NB4 (cell line): Measurements from ENCODE around the gene COL4A2.

ENCODE experiments used
- DNase-seq: peaks from one replicate; pipeline ENCODE4 v3.0.0; 2010; ENCODE audit warnings: low read depth
- H3K4me3 ChIP-seq: one replicate; pipeline ENCODE4 v1.5.1; 2011; ENCODE audit warnings: mild to moderate bottlenecking, low read depth, low read length, moderate library complexity
- MAX ChIP-seq: IDR thresholded peaks from 2 replicates; pipeline ENCODE4 v1.6.1; 2011; ENCODE audit warnings: low read depth, low read length
- MYC ChIP-seq: IDR thresholded peaks from 2 replicates; pipeline ENCODE4 v1.6.1; 2011; ENCODE audit warnings: low read depth, low read length
- POLR2A ChIP-seq: IDR thresholded peaks from 2 replicates; pipeline ENCODE4 v1.6.1; 2011; ENCODE audit warnings: mild to moderate bottlenecking; ENCODE audit not compliant: insufficient read length; ENCODE audit errors: extremely low read depth
- TF ChIP-seq, protein P1 (sequence below): IDR thresholded peaks from one replicate; pipeline ENCODE4 v1.5.1; 2012; ENCODE audit warnings: low read depth, low read length

Gene COL4A2

GRCh38 chr13:110403315-110403714 lies 96.2 kb downstream of the COL4A2 start:
- no peak overlapping the region for H3K4me3 ChIP-seq
- DNase-seq, result no peak
- no peak for TF ChIP-seq POLR2A
- TF ChIP-seq, protein P1, sequence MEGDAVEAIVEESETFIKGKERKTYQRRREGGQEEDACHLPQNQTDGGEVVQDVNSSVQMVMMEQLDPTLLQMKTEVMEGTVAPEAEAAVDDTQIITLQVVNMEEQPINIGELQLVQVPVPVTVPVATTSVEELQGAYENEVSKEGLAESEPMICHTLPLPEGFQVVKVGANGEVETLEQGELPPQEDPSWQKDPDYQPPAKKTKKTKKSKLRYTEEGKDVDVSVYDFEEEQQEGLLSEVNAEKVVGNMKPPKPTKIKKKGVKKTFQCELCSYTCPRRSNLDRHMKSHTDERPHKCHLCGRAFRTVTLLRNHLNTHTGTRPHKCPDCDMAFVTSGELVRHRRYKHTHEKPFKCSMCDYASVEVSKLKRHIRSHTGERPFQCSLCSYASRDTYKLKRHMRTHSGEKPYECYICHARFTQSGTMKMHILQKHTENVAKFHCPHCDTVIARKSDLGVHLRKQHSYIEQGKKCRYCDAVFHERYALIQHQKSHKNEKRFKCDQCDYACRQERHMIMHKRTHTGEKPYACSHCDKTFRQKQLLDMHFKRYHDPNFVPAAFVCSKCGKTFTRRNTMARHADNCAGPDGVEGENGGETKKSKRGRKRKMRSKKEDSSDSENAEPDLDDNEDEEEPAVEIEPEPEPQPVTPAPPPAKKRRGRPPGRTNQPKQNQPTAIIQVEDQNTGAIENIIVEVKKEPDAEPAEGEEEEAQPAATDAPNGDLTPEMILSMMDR, result no peak

GRCh38 chr13:110403721-110404120 lies 96.6 kb downstream of the COL4A2 start:
- no peak overlapping the region for H3K4me3 ChIP-seq
- no peak for DNase-seq
- TF ChIP-seq MYC, result no peak
- TF ChIP-seq, protein P1, result no peak
- no peak for TF ChIP-seq POLR2A

GRCh38 chr13:110404321-110404720 lies 97.2 kb downstream of the COL4A2 start:
- TF ChIP-seq MAX (no peak), MYC (no peak), POLR2A (no peak)
- TF ChIP-seq, protein P1, result no peak
- no peak for DNase-seq
- H3K4me3 ChIP-seq, result no peak overlapping the region

GRCh38 chr13:110405597-110406450 lies 98.7 kb downstream of the COL4A2 start:
- DNase-seq, result no peak
- H3K4me3 ChIP-seq, result no peak overlapping the region
- no peak for TF ChIP-seq MAX
- TF ChIP-seq POLR2A, result no peak
- TF ChIP-seq MYC, result no peak
- TF ChIP-seq, protein P1, result no peak

GRCh38 chr13:110407021-110407420 lies 99.9 kb downstream of the COL4A2 start:
- no peak for DNase-seq
- TF ChIP-seq, protein P1, result no peak
- no peak for TF ChIP-seq POLR2A
- TF ChIP-seq MAX, result no peak
- no peak for TF ChIP-seq MYC

GRCh38 chr13:110407531-110407930 lies 100.4 kb downstream of the COL4A2 start:
- DNase-seq, result no peak
- no peak overlapping the region for H3K4me3 ChIP-seq
- TF ChIP-seq POLR2A (no peak), MYC (no peak), MAX (no peak)
- TF ChIP-seq, protein P1, result no peak

More at GRCh38 chr13:110407021-110407420, 99.9 kb downstream of the COL4A2 start:
- no peak overlapping the region for H3K4me3 ChIP-seq
